Tibial nerve (tissue), 4 donors: Measurements from ENCODE around the gene NANOS1. TPM values are rescaled to one million over a fixed set of nuclear protein-coding genes. Genes with fewer than 3 reads are reported as not detected.
"Not testable (repeated sequence)": the region's sequence is repeated elsewhere in the genome, so short reads cannot be mapped to it uniquely, and the experiment has no call there.

Source experiments
- DNase-seq, 2 donors: peaks; one replicate each; pipeline ENCODE4 v3.0.0-alpha.2; 2019; ENCODE audit warnings: low spot score in 2 of 2
- H3K27ac ChIP-seq, 4 donors: fragments of 200-600 bp; sonication (generic) in 3 of 4; one replicate each; pipeline ENCODE4 v1.5.1; 2017 to 2019; ENCODE audit warnings: mild to moderate bottlenecking in 1 of 4
- H3K27me3 ChIP-seq, 2 donors: fragments of 200-600 bp; sonication (generic) in 1 of 2; one replicate each; pipeline versions ENCODE4 v1.5.1 to v1.6.0; 2017 to 2019
- H3K36me3 ChIP-seq, 3 donors: fragments of 200-600 bp; sonication (generic); one replicate each; pipeline ENCODE4 v1.5.1; 2018 to 2019
- H3K4me1 ChIP-seq, 4 donors: fragments of 200-600 bp; sonication (generic) in 3 of 4; one replicate each; pipeline ENCODE4 v1.5.1; 2017 to 2019
- H3K4me3 ChIP-seq, 4 donors: fragments of 200-600 bp; sonication (generic) in 3 of 4; one replicate each; pipeline ENCODE4 v1.5.1; 2017 to 2019; ENCODE audit warnings: mild to moderate bottlenecking in 1 of 4, moderate library complexity in 1 of 4
- H3K9me3 ChIP-seq, 4 donors: fragments of 200-600 bp; sonication (generic) in 3 of 4; one replicate each; pipeline ENCODE4 v1.5.1; 2017 to 2019
- EP300 ChIP-seq, 2 donors: sonication (generic); formaldehyde crosslinking; IDR thresholded peaks; one replicate each; pipeline ENCODE4 v1.6.1; 2017; ENCODE audit warnings: antibody characterized with exemption in 2 of 2, mild to moderate bottlenecking in 1 of 2
- POLR2A ChIP-seq, 2 donors: fragments of 450-650 bp; IDR thresholded peaks; one replicate each; pipeline ENCODE4 v1.6.1; 2017; ENCODE audit warnings: antibody characterized with exemption in 2 of 2, mild to moderate bottlenecking in 2 of 2, moderate library complexity in 2 of 2
- WGBS, 2 donors: methylation state at CpG; one replicate each; pipeline ENCODE4 v1.1.5; 2018; 5-methylcytosine and 5-hydroxymethylcytosine counted together
- total RNA-seq, 4 donors: library from RNA; depleted of rRNA; stranded (reverse); fragments of >200 nt; gene quantifications; one replicate each; pipeline ENCODE4 v1.1.0, GENCODE V29; 2016
- TF ChIP-seq, protein P1 (sequence below), 5 experiments: fragments of 200-600 bp in 3 of 5; fragments of 450-650 bp in 2 of 5; sonication (generic) in 3 of 5; IDR thresholded peaks; one replicate each; pipeline ENCODE4 v1.5.1; 2016 to 2019; ENCODE audit warnings: antibody characterized with exemption in 5 of 5, mild to moderate bottlenecking in 3 of 5, moderate library complexity in 2 of 5

Gene NANOS1
- total RNA-seq, 4 donors from 2014 or later = 4.8 to 9.4 (median 6.0) TPM

GRCh38 chr10:119024882-119025281 is 4.6 kb upstream of the NANOS1 start:
- no peak for DNase-seq
- Histone ChIP-seq H3K27me3 (no peaks in the 10 kb centered on the region), H3K36me3 (no peaks in the 10 kb centered on the region), H3K27ac (no peak overlapping the region), H3K9me3 (no peaks in the 10 kb centered on the region), H3K4me1 (peaks cover 0 to 33% (median 5%) of the 10 kb centered on the region in 4 donors), H3K4me3 (no peak overlapping the region)
- WGBS, 2 donors = 45 to 59% methylated on average over 6 of the region's 6 CpGs
- TF ChIP-seq, protein P1, sequence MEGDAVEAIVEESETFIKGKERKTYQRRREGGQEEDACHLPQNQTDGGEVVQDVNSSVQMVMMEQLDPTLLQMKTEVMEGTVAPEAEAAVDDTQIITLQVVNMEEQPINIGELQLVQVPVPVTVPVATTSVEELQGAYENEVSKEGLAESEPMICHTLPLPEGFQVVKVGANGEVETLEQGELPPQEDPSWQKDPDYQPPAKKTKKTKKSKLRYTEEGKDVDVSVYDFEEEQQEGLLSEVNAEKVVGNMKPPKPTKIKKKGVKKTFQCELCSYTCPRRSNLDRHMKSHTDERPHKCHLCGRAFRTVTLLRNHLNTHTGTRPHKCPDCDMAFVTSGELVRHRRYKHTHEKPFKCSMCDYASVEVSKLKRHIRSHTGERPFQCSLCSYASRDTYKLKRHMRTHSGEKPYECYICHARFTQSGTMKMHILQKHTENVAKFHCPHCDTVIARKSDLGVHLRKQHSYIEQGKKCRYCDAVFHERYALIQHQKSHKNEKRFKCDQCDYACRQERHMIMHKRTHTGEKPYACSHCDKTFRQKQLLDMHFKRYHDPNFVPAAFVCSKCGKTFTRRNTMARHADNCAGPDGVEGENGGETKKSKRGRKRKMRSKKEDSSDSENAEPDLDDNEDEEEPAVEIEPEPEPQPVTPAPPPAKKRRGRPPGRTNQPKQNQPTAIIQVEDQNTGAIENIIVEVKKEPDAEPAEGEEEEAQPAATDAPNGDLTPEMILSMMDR (IDR thresholded peaks at IDR 0.05) = no peak
- no peak for TF ChIP-seq POLR2A (IDR thresholded peaks at IDR 0.05)
- no peak for TF ChIP-seq EP300 (IDR thresholded peaks at IDR 0.05)

- TF ChIP-seq, protein P1 (IDR thresholded peaks at IDR 0.05) = no peak
- TF ChIP-seq EP300 (IDR thresholded peaks at IDR 0.05) (no peak), POLR2A (IDR thresholded peaks at IDR 0.05) (no peak)
- no peaks in the 10 kb centered on the region for H3K36me3 ChIP-seq
- H3K27me3 ChIP-seq = no peaks in the 10 kb centered on the region
- peak overlapping the region in 1 of 4 donors; percentile 49 for H3K27ac ChIP-seq
- WGBS, 2 donors = 40 to 45% methylated on average over 1 to 7 of the region's 7 CpGs
- DNase-seq = no peak
- peaks cover 0 to 32% (median 5%) of the 10 kb centered on the region in 4 donors for H3K4me1 ChIP-seq
- no peak overlapping the region for H3K4me3 ChIP-seq
- no peaks in the 10 kb centered on the region for H3K9me3 ChIP-seq
Observed at GRCh38 chr10:119025336-119025735, 4.2 kb upstream of the NANOS1 start.

DNA sequence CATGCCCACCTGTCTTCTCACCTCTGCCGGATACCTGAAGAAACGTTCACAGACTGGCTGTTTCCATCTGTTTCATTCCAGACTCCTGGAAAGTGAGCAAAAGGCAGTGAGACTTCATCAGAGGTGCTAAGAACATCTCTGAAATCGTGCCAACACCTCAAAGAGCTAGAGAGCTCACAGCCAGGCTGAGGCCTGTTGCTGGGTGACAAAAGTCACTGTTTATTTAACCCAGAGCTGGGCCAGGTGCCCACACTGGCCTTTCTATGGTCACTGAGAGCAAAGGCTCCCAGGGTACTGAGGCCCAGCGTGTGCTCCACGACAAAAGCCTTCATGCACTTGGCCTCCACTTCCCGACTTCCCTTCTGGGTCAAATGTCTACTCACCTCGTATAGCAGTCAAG is 3.7 kb upstream of the NANOS1 start:
- Histone ChIP-seq H3K4me3 (no peak overlapping the region), H3K36me3 (no peaks in the 10 kb centered on the region), H3K27me3 (no peaks in the 10 kb centered on the region), H3K9me3 (no peaks in the 10 kb centered on the region), H3K27ac (peak overlapping the region in 1 of 4 donors; percentile 49), H3K4me1 (peaks cover 0 to 34% (median 5%) of the 10 kb centered on the region in 4 donors)
- TF ChIP-seq POLR2A (IDR thresholded peaks at IDR 0.05) = no peak
- TF ChIP-seq, protein P1 (IDR thresholded peaks at IDR 0.05) = no peak
- no peak for TF ChIP-seq EP300 (IDR thresholded peaks at IDR 0.05)
- WGBS, 2 donors = 57 to 62% methylated on average over 7 of the region's 7 CpGs
- no peak for DNase-seq

GRCh38 chr10:119026301-119027110 is 3.0 kb upstream of the NANOS1 start:
- H3K9me3 ChIP-seq = no peaks in the 10 kb centered on the region
- H3K36me3 ChIP-seq = no peaks in the 10 kb centered on the region
- DNase-seq = no peak
- no peak overlapping the region for H3K4me3 ChIP-seq
- peaks cover 0 to 41% (median 5%) of the 10 kb centered on the region in 4 donors for H3K4me1 ChIP-seq
- no peaks in the 10 kb centered on the region for H3K27me3 ChIP-seq
- peak overlapping the region in 1 of 4 donors; percentile 24 for H3K27ac ChIP-seq
- 51 to 55% methylated on average over 18 of the region's 18 CpGs for WGBS, 2 donors
- no peak for TF ChIP-seq POLR2A (IDR thresholded peaks at IDR 0.05)
- TF ChIP-seq, protein P1 (IDR thresholded peaks at IDR 0.05) = no peak
- no peak for TF ChIP-seq EP300 (IDR thresholded peaks at IDR 0.05)

- 66 to 69% methylated on average over 10 of the region's 10 CpGs for WGBS, 2 donors
- H3K4me1 ChIP-seq = peaks cover 0 to 41% (median 5%) of the 10 kb centered on the region in 4 donors
- not testable (repeated sequence) for H3K27me3 ChIP-seq, DNase-seq, H3K9me3 ChIP-seq
- H3K27ac ChIP-seq = peak overlapping the region in 2 of 4 donors; percentile 55 to 76
- H3K4me3 ChIP-seq = peak overlapping the region in 1 of 4 donors; percentile 74
- H3K36me3 ChIP-seq = peaks cover 0 to 13% (median 0%) of the 10 kb centered on the region in 3 donors
Observed at GRCh38 chr10:119028445-119028899, 1.0 kb upstream of the NANOS1 start.
